DMS53 (cell line): ENCODE data around the gene INO80E.

Source experiments
- DNase-seq: peaks from one replicate; lab custom pipeline; 2025; lab: John Stamatoyannopoulos, UW

INO80E gene

DNA sequence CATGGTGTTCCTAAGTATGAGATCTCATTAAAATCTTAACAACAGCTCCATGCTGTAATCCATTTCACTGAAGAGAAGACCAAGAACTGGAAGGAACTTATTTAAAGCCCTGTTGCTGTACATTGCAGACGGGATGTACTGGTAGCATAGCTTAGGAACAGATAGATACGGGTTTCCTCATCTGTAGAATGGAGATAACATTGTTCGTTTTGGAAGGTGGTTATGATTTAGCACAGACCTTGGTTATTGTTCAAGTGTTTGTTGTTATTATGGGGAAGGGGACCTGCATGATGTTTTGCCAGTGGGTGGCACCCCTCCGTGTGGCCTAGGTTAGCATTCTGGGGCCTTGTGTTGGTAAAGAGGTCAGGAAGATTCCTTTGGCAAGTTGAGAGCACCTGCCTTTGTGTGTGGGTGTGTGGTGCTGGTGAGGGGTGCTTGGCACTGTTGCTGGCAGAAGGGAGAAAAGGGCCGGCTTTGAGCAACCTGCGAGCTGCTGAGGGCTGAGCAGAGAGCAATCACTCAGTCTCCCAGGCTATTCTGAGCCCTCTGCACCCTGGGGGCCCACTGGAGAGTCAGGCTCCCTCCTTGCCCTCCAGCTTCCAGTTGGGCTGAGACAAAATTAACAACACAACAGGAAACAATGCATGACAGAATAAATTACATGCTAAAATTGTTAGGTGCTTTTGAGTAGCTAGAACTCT lies 20.1 kb upstream of the INO80E start:
- no peak for DNase-seq

DNA sequence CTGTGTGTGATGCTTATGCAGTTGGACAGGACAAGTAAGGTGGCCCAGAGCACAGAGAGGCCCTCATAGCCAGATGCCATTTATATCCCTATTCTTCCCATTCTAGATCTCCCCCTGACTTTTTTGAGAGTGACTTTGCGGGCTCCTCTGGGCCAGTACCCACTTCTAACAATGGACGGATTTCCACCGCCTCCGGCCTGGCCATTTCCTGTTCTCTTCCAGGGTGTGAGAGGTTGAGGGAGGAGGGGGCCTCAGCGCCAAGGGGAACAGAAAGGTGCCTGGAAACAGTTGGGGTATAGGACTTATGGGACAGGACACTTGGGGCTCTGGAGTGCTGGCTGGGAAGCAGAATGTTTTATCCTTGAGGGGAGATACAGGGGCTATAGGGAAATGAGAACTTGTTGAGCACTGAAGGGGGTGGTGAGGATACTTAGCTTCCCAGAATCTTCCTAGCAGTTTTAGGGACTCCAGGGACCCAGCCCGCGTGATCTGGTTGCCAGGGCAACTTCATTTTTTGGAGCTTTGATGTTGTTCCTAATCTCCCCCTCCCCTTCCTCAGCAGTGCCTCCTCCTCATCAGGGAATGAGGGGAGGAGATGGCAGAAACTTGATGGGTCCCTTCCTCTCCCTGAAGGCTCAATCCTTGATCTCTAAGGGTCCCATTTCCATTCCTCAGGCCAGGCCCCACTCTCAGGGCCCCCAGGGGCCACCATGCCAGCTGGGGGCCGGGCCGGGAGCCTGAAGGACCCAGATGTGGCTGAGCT lies 18.8 kb upstream of the INO80E start:
- DNase-seq, result no peak

DNA sequence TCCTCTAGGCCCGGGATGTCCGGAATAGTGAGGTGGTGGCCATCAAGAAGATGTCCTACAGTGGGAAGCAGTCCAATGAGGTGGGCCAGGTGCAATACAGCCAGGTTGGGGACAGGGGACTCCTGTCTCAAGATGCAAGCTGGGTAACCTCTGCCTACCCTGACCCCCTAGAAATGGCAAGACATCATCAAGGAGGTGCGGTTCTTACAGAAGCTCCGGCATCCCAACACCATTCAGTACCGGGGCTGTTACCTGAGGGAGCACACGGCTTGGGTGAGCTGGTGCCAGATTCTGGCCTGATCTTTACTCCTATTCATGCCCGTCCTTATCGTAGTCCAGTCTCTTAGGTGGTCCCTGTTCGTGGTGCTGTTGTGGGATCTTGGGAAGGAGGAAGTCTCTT lies 18.0 kb upstream of the INO80E start:
- DNase-seq, result no peak

DNA sequence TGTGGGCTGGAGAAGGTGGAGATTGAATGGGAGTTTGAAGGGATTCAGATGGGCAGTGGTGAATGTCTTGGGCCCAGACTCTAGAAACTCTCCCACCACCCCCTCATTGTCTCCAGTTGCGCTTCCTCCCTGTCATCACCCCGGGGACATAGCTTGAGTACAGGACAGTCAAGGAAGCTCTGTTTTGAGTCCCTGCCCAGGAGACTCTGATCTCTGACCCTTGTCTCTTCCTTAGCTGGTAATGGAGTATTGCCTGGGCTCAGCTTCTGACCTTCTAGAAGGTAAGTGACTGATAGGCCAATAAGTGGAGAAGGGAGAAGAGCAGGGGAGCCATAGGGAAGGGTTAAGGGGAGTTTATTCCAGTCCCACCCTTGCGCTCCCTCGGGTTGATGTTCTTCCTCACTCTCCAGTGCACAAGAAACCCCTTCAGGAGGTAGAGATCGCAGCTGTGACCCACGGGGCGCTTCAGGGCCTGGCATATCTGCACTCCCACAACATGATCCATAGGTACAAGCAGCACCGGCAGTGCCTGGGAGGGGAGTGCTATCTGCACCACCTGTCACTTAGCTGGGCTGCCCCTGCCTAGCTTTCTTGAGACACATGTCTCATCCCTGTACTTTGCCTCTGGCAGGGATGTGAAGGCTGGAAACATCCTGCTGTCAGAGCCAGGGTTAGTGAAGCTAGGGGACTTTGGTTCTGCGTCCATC lies 17.3 kb upstream of the INO80E start:
- DNase-seq, result no peak

DNA sequence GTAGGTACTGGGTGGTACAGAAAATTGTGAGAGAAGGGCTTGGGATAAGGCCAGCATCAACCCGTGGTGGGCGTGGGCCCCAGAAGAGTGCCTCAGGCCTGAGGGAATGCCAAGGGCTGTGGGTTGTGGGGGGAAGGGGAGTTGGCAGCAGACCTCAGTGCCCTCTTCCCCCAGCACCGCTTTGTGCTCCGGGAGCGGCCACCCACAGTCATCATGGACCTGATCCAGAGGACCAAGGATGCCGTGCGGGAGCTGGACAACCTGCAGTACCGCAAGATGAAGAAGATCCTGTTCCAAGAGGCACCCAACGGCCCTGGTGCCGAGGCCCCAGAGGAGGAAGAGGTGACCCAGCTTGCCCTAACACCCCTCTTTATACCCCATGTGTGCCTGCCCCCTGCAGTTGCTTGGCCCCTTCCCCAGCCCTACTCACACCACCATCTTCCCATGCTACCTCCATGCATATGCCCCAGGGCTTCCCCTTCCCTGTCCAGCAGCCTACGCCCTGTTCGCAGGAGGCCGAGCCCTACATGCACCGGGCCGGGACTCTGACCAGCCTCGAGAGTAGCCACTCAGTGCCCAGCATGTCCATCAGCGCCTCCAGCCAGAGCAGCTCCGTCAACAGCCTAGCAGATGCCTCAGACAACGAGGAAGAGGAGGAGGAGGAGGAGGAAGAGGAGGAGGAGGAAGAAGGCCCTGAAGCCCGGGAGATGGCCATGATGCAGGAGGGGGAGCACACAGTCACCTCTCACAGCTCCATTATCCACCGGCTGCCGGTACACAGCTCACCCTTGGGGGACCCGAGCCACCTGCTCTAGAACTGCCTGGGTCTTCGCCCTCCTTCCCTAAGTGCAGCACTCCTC lies 13.3 kb upstream of the INO80E start:
- DNase-seq, result no peak

DNA sequence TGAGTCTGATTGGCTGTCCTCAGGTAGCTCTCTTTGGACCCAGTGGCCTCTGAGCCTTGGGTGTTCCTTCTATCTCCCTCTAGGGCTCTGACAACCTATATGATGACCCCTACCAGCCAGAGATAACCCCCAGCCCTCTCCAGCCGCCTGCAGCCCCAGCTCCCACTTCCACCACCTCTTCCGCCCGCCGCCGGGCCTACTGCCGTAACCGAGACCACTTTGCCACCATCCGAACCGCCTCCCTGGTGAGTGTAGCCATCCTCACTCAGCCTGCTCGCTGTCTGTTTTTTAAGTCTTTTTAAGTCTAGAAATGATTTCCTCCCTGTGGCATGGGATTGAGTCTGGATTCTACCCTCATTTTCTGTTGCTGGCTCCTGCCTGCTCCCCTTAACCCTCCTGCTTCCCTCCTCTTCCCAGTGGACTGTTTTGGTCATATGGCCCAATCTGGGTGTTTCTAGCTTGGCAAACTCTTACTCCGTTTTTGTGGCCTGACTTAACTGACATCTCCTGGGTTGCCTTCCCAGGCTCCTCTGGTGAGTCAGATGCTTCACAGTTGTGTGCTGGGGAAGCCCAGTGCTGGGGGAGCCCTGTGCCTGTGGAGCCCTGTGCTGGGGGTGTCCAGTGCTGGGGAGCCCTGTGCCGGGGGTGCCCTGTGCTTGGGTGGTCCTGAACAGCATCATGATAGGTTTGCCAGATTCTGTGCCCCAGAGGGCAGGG lies 12.5 kb upstream of the INO80E start:
- no peak for DNase-seq

DNA sequence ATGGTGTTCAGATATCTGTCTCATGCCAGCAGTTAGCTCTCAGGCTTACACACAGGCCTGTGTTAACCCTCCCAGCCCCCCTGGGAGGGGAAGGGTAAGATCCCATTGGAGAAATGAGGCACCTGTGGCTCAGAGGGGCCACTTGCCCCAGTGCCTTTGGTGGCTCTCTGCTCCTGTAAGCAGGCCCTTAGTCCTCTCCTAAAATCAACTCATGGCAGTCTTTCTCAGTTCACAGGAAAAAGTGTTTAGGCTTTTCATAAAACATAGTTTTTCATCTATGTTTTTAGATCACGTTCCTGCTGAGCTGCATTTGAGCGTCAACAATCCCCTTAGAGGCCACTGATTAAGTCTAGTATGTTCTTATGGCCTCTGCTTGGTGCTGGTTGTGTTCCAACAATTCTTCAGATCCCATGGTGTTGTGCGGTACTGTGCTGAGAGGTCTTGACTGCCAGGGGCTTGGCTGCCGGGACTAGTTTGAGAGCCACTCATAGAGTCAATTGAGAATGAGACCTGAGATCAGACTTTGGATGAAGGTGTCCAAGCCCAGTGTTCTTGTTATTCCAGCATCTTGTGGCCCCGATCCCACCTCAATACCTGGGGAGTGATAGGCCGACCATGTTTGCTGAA lies 11.8 kb upstream of the INO80E start:
- DNase-seq, result no peak

DNA sequence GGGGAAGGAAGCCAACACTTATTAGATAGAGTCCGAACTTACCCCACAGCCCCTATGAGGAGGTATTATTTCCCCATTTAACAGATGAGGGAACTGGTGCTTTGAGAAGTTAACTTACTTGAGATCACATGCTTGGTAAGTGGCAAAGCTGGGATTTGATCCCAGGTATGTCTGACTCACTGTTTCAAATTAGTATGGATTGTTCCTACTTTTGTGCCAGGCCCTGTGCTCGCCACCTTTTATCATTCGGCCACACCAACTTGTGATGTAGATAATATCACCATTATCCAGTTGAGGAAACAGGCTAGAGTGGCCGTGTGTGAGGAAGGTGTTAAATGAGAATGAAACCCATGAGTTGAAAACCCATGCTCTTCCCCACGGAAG lies 11.3 kb upstream of the INO80E start:
- DNase-seq, result no peak

DNA sequence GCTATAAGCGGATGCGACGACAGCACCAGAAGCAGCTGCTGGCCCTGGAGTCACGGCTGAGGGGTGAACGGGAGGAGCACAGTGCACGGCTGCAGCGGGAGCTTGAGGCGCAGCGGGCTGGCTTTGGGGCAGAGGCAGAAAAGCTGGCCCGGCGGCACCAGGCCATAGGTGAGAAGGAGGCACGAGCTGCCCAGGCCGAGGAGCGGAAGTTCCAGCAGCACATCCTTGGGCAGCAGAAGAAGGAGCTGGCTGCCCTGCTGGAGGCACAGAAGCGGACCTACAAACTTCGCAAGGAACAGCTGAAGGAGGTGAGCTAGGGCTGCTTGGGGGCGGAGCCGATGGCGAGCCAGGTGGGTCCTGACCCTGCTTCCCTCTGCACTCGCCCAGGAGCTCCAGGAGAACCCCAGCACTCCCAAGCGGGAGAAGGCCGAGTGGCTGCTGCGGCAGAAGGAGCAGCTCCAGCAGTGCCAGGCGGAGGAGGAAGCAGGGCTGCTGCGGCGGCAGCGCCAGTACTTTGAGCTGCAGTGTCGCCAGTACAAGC lies 10.7 kb upstream of the INO80E start:
- DNase-seq, result no peak

DNA sequence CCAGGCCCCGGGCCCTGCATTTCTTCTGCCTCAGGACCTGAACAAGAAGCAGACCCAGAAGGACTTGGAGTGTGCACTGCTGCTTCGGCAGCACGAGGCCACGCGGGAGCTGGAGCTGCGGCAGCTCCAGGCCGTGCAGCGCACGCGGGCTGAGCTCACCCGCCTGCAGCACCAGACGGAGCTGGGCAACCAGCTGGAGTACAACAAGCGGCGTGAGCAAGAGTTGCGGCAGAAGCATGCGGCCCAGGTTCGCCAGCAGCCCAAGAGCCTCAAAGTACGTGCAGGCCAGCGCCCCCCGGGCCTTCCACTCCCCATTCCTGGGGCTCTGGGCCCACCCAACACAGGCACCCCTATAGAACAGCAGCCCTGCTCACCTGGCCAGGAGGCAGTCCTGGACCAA lies 9.8 kb upstream of the INO80E start:
- DNase-seq, result no peak

DNA sequence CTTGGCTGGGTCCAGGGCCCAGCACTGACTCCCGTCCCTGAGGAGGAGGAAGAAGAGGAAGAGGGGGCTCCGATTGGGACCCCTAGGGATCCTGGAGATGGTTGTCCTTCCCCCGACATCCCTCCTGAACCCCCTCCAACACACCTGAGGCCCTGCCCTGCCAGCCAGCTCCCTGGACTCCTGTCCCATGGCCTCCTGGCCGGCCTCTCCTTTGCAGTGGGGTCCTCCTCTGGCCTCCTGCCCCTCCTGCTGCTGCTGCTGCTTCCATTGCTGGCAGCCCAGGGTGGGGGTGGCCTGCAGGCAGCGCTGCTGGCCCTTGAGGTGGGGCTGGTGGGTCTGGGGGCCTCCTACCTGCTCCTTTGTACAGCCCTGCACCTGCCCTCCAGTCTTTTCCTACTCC lies 9.1 kb upstream of the INO80E start:
- no peak for DNase-seq

DNA sequence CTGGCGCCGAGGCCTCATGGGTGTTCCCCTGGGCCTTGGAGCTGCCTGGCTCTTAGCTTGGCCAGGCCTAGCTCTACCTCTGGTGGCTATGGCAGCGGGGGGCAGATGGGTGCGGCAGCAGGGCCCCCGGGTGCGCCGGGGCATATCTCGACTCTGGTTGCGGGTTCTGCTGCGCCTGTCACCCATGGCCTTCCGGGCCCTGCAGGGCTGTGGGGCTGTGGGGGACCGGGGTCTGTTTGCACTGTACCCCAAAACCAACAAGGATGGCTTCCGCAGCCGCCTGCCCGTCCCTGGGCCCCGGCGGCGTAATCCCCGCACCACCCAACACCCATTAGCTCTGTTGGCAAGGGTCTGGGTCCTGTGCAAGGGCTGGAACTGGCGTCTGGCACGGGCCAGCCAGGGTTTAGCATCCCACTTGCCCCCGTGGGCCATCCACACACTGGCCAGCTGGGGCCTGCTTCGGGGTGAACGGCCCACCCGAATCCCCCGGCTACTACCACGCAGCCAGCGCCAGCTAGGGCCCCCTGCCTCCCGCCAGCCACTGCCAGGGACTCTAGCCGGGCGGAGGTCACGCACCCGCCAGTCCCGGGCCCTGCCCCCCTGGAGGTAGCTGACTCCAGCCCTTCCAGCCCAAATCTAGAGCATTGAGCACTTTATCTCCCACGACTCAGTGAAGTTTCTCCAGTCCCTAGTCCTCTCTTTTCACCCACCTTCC lies 8.5 kb upstream of the INO80E start:
- DNase-seq, result no peak

DNA sequence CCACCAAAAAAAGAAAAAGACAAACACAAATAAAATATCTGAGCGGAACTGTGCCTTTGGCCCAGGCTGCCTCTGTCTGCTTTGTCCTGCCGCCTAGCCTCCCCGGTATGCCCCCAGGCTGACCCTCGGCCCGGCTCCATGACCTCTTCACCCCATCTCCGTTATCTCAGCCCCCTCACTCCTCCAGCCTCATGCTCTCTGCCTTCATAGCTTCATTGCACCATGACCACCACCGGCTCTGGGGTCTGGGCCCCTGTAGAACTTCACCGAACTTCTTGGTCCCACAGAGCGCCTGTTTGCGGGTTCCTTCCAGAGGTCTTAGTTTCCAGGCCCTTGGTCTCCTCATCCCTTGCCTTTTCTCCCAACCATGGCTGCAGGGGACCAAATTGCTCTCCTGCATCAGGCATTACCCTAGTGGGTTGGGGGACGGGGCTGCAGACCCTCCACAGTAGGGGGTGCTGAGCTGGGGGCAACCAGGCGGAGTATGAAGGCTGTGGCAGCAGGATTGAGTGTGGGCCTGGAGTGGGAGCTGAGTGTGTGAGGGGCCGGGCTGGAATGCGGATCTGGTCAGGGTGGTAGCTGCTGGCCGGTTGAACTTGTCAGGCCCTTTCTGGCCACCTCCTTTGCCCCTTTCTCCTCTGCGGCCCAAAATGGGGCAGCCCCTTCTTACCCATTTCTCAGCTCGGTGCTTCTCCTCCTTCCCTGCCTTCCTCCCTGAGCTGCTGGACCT lies 7.5 kb upstream of the INO80E start:
- DNase-seq, result no peak

DNA sequence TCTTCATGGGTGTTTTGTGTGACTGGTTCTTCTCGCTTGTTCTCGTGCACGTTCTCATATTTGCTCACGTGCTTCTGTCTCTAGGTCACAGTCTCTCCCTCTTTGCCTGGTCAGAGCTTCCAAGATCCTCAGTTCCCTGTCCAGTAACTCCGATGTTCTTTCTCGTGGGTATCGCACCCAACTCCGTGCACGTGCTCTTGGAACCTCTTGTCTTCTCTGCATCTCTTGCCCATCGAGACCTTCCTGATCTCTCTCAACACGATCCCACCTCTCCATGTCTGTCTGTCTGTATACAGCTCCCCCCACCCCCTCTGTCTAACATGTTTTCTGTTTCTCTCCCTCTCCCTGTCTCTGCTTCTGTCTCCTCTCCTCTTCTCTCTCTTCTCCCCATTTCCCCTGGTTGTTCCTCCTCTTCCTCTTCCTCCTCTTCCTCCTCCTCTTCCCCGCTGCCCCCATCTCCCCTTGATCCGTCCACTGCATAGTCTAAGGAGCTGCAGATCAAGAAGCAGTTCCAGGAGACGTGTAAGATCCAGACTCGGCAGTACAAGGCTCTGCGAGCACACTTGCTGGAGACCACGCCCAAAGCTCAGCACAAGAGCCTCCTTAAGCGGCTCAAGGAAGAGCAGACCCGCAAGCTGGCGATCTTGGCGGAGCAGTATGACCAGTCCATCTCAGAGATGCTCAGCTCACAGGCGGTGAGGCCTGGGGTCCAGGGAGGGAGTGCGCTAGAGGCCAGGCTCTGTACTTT lies 6.8 kb upstream of the INO80E start:
- no peak for DNase-seq

DNA sequence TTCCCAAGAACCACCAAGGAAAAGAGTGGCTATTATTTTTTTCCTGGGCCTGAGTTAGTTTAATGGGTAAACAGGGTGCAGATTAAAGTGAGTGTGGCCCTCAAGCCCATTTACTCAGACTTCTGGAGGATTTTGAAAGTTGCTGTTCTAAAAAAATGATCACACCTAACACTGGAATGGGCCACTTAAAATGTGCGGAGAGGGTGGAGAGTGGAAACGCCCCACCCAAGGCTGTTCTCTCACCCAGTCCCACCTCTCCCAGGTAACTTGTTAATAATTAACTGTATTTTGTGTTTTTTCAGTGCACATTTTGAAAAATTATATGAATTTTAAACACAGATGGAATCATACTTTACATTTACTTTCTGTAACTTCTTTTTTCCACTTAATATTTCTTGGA lies 6.0 kb upstream of the INO80E start:
- DNase-seq, result no peak

DNA sequence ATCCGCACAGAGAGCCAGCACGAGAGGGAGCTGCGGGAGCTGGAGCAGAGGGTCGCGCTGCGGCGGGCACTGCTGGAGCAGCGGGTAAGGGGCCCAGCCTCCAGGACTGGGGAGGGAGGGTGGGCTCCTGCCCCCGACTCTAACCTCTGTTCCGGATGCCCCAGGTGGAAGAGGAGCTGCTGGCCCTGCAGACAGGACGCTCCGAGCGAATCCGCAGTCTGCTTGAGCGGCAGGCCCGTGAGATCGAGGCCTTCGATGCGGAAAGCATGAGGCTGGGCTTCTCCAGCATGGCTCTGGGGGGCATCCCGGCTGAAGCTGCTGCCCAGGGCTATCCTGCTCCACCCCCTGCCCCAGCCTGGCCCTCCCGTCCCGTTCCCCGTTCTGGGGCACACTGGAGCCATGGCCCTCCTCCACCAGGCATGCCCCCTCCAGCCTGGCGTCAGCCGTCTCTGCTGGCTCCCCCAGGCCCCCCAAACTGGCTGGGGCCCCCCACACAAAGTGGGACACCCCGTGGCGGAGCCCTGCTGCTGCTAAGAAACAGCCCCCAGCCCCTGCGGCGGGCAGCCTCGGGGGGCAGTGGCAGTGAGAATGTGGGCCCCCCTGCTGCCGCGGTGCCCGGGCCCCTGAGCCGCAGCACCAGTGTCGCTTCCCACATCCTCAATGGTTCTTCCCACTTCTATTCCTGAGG lies 5.0 kb upstream of the INO80E start:
- no peak for DNase-seq

DNA sequence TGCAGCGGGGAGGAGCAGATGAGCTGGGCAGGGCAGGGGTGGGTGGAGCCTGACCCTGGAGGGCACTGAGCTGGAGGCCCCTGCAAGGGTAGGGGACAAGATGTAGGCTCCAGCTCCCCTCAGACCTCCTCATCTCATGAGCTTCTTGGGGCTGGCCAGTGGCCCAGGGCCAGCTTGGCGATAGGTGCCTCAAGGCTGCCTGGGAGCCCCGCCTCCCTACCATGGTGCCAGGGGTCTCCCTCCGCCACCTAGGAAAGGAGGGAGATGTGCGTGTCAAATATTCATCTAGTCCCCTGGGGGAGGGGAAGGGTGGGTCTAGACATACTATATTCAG lies 4.5 kb upstream of the INO80E start:
- no peak for DNase-seq

DNA sequence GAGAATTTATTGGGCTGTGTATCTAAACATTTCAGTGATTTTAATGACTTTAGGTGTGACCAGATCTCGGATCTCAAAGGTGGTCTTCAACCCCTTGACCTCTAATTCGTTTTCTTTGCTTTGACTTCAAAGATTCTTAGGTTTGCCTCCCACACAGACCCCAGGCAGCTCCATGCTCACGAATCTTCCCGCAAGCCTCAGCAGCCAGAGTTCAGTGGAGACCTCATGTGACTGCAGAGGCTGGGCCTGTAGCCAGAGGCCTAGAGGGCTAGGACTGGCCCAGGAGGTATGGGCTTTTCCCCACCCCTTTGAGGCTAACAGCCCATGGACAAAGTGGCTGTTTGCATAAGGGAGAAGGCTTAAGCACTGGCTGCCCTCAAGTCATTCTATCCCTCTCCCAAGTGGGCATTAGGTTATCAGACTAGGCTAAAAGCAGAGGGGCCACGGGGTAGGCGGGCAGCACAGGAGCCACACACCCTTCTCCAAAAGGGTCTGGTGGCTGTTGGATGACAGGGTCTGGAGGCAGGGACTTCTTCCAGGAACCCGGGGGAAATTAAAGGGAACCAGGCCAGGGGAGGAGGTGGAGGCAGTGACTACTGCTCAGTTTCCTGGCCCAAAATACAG lies 3.6 kb upstream of the INO80E start:
- DNase-seq, result no peak
